Mucosa of rectum (tissue), 2 donors: ENCODE data around the gene MGAT4A.

Source experiments
- H3K27ac ChIP-seq, 2 donors: one replicate each; pipeline ENCODE4 v1.7.0; 2013; ENCODE audit warnings: inconsistent platforms in 2 of 2, low read depth in 2 of 2, low read length in 2 of 2
- H3K27me3 ChIP-seq, 2 donors: one replicate each; pipeline ENCODE4 v1.7.0; 2013; ENCODE audit warnings: low read length in 2 of 2; ENCODE audit not compliant: control insufficient read depth in 2 of 2, insufficient read depth in 2 of 2
- H3K36me3 ChIP-seq, 2 donors: one replicate each; pipeline ENCODE4 v1.7.0; 2013; ENCODE audit warnings: low read length in 2 of 2; ENCODE audit not compliant: control insufficient read depth in 2 of 2, insufficient read depth in 2 of 2
- H3K4me1 ChIP-seq, 2 donors: one replicate each; pipeline ENCODE4 v1.7.0; 2013; ENCODE audit warnings: low read length in 2 of 2, mild to moderate bottlenecking in 1 of 2; ENCODE audit not compliant: control insufficient read depth in 2 of 2, insufficient read depth in 2 of 2
- H3K4me3 ChIP-seq, 2 donors: one replicate each; pipeline ENCODE4 v1.7.0; 2013; ENCODE audit warnings: low read length in 2 of 2
- H3K9ac ChIP-seq, 2 donors: one replicate each; pipeline ENCODE4 v1.7.0; 2013; ENCODE audit warnings: low read length in 2 of 2, low read depth in 1 of 2, mild to moderate bottlenecking in 1 of 2
- H3K9me3 ChIP-seq, 2 donors: one replicate each; pipeline ENCODE4 v1.7.0; 2013; ENCODE audit warnings: low read length in 2 of 2; ENCODE audit not compliant: control insufficient read depth in 2 of 2
- donor health status: healthy.
- donor health status: Normal muscosa, but diverticular disease.

Gene MGAT4A

GRCh38 chr2:98772536-98772935 lies 41.6 kb upstream of the MGAT4A start:
- Histone ChIP-seq H3K27ac (peak overlapping the region; percentile 53 to 64), H3K4me3 (peak overlapping the region in 1 of 2 donors; percentile 46), H3K9ac (no peak overlapping the region)

GRCh38 chr2:98771721-98772524 lies 41.0 kb upstream of the MGAT4A start:
- peak overlapping the region; percentile 27 for H3K9ac ChIP-seq
- no peaks in the 10 kb centered on the region for H3K36me3 ChIP-seq
- no peaks in the 10 kb centered on the region for H3K27me3 ChIP-seq
- H3K9me3 ChIP-seq: no peaks in the 10 kb centered on the region
- peaks cover 4 to 8% of the 10 kb centered on the region in 2 donors for H3K4me1 ChIP-seq
- peak overlapping the region; percentile 6 to 46 for H3K4me3 ChIP-seq
- peak overlapping the region; percentile 53 to 64 for H3K27ac ChIP-seq

More at GRCh38 chr2:98772536-98772935, 41.6 kb upstream of the MGAT4A start:
- H3K4me1 ChIP-seq: peaks cover 4 to 8% of the 10 kb centered on the region in 2 donors
- H3K36me3 ChIP-seq: no peaks in the 10 kb centered on the region
- H3K27me3 ChIP-seq: no peaks in the 10 kb centered on the region
- no peaks in the 10 kb centered on the region for H3K9me3 ChIP-seq

- peaks cover 5 to 10% of the 10 kb centered on the region in 2 donors for H3K4me1 ChIP-seq
- H3K9ac ChIP-seq: peak overlapping the region in 1 of 2 donors; percentile 27
- H3K27ac ChIP-seq: peak overlapping the region; percentile 53 to 64
- H3K36me3 ChIP-seq: no peaks in the 10 kb centered on the region
- peak overlapping the region in 1 of 2 donors; percentile 46 for H3K4me3 ChIP-seq
- no peaks in the 10 kb centered on the region for H3K9me3 ChIP-seq
- no peaks in the 10 kb centered on the region for H3K27me3 ChIP-seq
These were observed 40.3 kb upstream of the MGAT4A start for GRCh38 chr2:98771264-98771663.

GRCh38 chr2:98769784-98770183 lies 38.9 kb upstream of the MGAT4A start:
- Histone ChIP-seq H3K36me3 (no peaks in the 10 kb centered on the region), H3K27me3 (no peaks in the 10 kb centered on the region), H3K4me1 (peaks cover 9 to 13% of the 10 kb centered on the region in 2 donors), H3K4me3 (peak overlapping the region in 1 of 2 donors; percentile 31), H3K9ac (no peak overlapping the region), H3K9me3 (no peaks in the 10 kb centered on the region), H3K27ac (peak overlapping the region; percentile 26 to 61)

- Histone ChIP-seq H3K36me3 (no peaks in the 10 kb centered on the region), H3K9me3 (no peaks in the 10 kb centered on the region), H3K9ac (no peak overlapping the region), H3K27me3 (no peaks in the 10 kb centered on the region), H3K4me3 (no peak overlapping the region), H3K4me1 (peaks cover 9 to 13% of the 10 kb centered on the region in 2 donors), H3K27ac (no peak overlapping the region)
These were observed 38.2 kb upstream of the MGAT4A start for GRCh38 chr2:98769114-98769476.

- Histone ChIP-seq H3K27me3 (no peaks in the 10 kb centered on the region), H3K9ac (no peak overlapping the region), H3K36me3 (no peaks in the 10 kb centered on the region), H3K9me3 (no peaks in the 10 kb centered on the region), H3K4me3 (no peak overlapping the region), H3K27ac (peak overlapping the region; percentile 19 to 32), H3K4me1 (peaks cover 9 to 13% of the 10 kb centered on the region in 2 donors)
These were observed 37.6 kb upstream of the MGAT4A start for GRCh38 chr2:98768384-98769113.

- Histone ChIP-seq H3K36me3 (no peaks in the 10 kb centered on the region), H3K9ac (no peak overlapping the region), H3K27ac (no peak overlapping the region), H3K9me3 (no peaks in the 10 kb centered on the region), H3K4me3 (no peak overlapping the region), H3K4me1 (peaks cover 9 to 10% of the 10 kb centered on the region in 2 donors), H3K27me3 (no peaks in the 10 kb centered on the region)
These were observed 33.6 kb upstream of the MGAT4A start for GRCh38 chr2:98764499-98764898.

- peak overlapping the region in 1 of 2 donors; percentile 32 for H3K27ac ChIP-seq
- no peaks in the 10 kb centered on the region for H3K27me3 ChIP-seq
- H3K4me3 ChIP-seq: no peak overlapping the region
- H3K36me3 ChIP-seq: no peaks in the 10 kb centered on the region
- H3K9me3 ChIP-seq: no peaks in the 10 kb centered on the region
- H3K9ac ChIP-seq: no peak overlapping the region
- H3K4me1 ChIP-seq: peaks cover 5 to 6% of the 10 kb centered on the region in 2 donors
These were observed 32.4 kb upstream of the MGAT4A start for GRCh38 chr2:98763209-98763951.

- Histone ChIP-seq H3K4me1 (peaks cover 6 to 18% of the 10 kb centered on the region in 2 donors), H3K36me3 (no peaks in the 10 kb centered on the region), H3K9me3 (no peaks in the 10 kb centered on the region), H3K9ac (no peak overlapping the region), H3K4me3 (no peak overlapping the region), H3K27ac (peak overlapping the region in 1 of 2 donors; percentile 32), H3K27me3 (no peaks in the 10 kb centered on the region)
These were observed 31.0 kb upstream of the MGAT4A start for GRCh38 chr2:98761909-98762308.
